Glutamatergic neuron (in vitro differentiated cells): ENCODE data around the gene SMKR1. TPM values are rescaled to one million over a fixed set of nuclear protein-coding genes. Genes with fewer than 3 reads are reported as not detected.
"Not testable (repeated sequence)": the region's sequence is repeated elsewhere in the genome, so short reads cannot be mapped to it uniquely, and the experiment has no call there.

ENCODE experiments used
- DNase-seq: peaks from one replicate; pipeline ENCODE4 v3.0.0; 2022
- H3K27ac Mint-ChIP-seq: one replicate; pipeline ENCODE4 v1.8.0; 2020; ENCODE audit warnings: mild to moderate bottlenecking, mixed read lengths, inconsistent platforms; ENCODE audit not compliant: unreplicated experiment
- H3K27me3 Mint-ChIP-seq: one replicate; pipeline ENCODE4 v1.8.0; 2020; ENCODE audit warnings: mild to moderate bottlenecking, moderate library complexity, mixed read lengths, inconsistent platforms; ENCODE audit not compliant: unreplicated experiment
- H3K36me3 Mint-ChIP-seq: one replicate; pipeline ENCODE4 v1.8.0; 2020; ENCODE audit warnings: mild to moderate bottlenecking, mixed read lengths, inconsistent platforms; ENCODE audit not compliant: unreplicated experiment
- H3K4me1 Mint-ChIP-seq: one replicate; pipeline ENCODE4 v1.8.0; 2020; ENCODE audit warnings: mild to moderate bottlenecking, low read depth, mixed read lengths, inconsistent platforms; ENCODE audit not compliant: unreplicated experiment
- H3K4me3 Mint-ChIP-seq: one replicate; pipeline ENCODE4 v1.8.0; 2020; ENCODE audit warnings: mild to moderate bottlenecking, mixed read lengths, inconsistent platforms; ENCODE audit not compliant: unreplicated experiment
- H3K9me3 Mint-ChIP-seq: one replicate; pipeline ENCODE4 v1.8.0; 2020; ENCODE audit warnings: mild to moderate bottlenecking, moderate library complexity, mixed read lengths, inconsistent platforms; ENCODE audit not compliant: unreplicated experiment
- CTCF ChIP-seq: fragments of 200-600 bp; sonication (generic); IDR thresholded peaks from one replicate; pipeline ENCODE4 v1.5.0; 2021; ENCODE audit not compliant: partially characterized antibody, unreplicated experiment
- total RNA-seq: library from RNA; stranded (reverse); fragmentation: NEBNext Ultra II Directional; extraction: Animal tissue kit (Norgen Biotek cat#: 25700); gene quantifications from one replicate; pipeline ENCODE4 v1.2.1, GENCODE V29; 2021; ENCODE audit not compliant: unreplicated experiment

SMKR1 gene
- total RNA-seq, 1 donor from 2014 or later: 0.98 TPM

GRCh38 chr7:129480674-129481363 lies 21.5 kb upstream of the SMKR1 start:
- Mint-ChIP-seq H3K27ac (no peak overlapping the region), H3K4me3 (no peak overlapping the region), H3K9me3 (peaks cover 1% of the 10 kb centered on the region), H3K27me3 (peaks cover 1% of the 10 kb centered on the region), H3K4me1 (no peaks in the 10 kb centered on the region), H3K36me3 (peaks cover 8% of the 10 kb centered on the region)
- no peak for TF ChIP-seq CTCF
- DNase-seq: no peak

- not testable (repeated sequence) for H3K27me3 Mint-ChIP-seq, DNase-seq, H3K4me1 Mint-ChIP-seq, H3K4me3 Mint-ChIP-seq, H3K27ac Mint-ChIP-seq, H3K36me3 Mint-ChIP-seq, H3K9me3 Mint-ChIP-seq
Observed at GRCh38 chr7:129481376-129481775, 21.0 kb upstream of the SMKR1 start.

GRCh38 chr7:129482781-129483180 lies 19.6 kb upstream of the SMKR1 start:
- Mint-ChIP-seq H3K4me1 (no peaks in the 10 kb centered on the region), H3K27ac (no peak overlapping the region), H3K36me3 (peaks cover 2% of the 10 kb centered on the region), H3K27me3 (peaks cover 1% of the 10 kb centered on the region), H3K9me3 (no peaks in the 10 kb centered on the region), H3K4me3 (no peak overlapping the region)
- no peak for TF ChIP-seq CTCF
- no peak for DNase-seq

GRCh38 chr7:129489491-129489890 lies 12.8 kb upstream of the SMKR1 start:
- Mint-ChIP-seq H3K27me3 (peaks cover 1% of the 10 kb centered on the region), H3K9me3 (no peaks in the 10 kb centered on the region), H3K4me1 (no peaks in the 10 kb centered on the region), H3K4me3 (no peak overlapping the region), H3K36me3 (no peaks in the 10 kb centered on the region), H3K27ac (no peak overlapping the region)
- no peak for DNase-seq
- no peak for TF ChIP-seq CTCF

GRCh38 chr7:129492391-129492790 lies 9.9 kb upstream of the SMKR1 start:
- Mint-ChIP-seq H3K27ac (no peak overlapping the region), H3K27me3 (peaks cover 3% of the 10 kb centered on the region), H3K4me1 (no peaks in the 10 kb centered on the region), H3K36me3 (no peaks in the 10 kb centered on the region), H3K9me3 (no peaks in the 10 kb centered on the region), H3K4me3 (no peak overlapping the region)
- TF ChIP-seq CTCF: no peak
- DNase-seq: no peak
